Measurements from ENCODE around the gene BBS9.

DNA sequence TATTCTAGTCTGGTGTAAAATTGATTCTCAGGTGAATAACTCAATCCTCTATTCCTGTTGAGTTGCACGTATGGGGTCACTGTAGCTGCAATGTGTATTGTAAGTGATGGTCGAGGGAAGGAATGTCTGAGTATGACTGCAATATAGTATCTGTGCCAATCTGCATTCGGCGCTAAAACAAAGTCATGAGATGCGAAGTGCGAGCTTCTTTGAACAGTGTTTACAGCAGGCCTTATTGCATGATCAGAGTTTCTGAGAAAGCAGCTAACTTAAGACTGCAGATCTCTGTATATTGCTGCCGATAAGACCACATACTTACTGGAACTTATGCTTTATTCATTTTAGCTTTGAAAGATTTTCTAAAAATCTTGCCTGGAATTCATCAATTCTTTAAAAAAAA, 434.3 kb downstream of the BBS9 start:
- TF ChIP-seq CTCF (conservative IDR thresholded peaks at IDR 0.05) (no peak), ZFX (IDR thresholded peaks at IDR 0.05) (no peak)

Data from C4-2B (cell line).